HG02943 (cell line): ENCODE measurements around the gene PHIP.
"Not testable (repeated sequence)": the region's sequence is repeated elsewhere in the genome, so short reads cannot be mapped to it uniquely, and the experiment has no call there.

Source experiments
- ATAC-seq: cut with Tn5 transposase; IDR thresholded peaks from one replicate; pipeline ENCODE4 v1.9.1; 2021; ENCODE audit warnings: mild to moderate bottlenecking, low read depth, moderate library complexity; ENCODE audit not compliant: unreplicated experiment

Gene PHIP

DNA sequence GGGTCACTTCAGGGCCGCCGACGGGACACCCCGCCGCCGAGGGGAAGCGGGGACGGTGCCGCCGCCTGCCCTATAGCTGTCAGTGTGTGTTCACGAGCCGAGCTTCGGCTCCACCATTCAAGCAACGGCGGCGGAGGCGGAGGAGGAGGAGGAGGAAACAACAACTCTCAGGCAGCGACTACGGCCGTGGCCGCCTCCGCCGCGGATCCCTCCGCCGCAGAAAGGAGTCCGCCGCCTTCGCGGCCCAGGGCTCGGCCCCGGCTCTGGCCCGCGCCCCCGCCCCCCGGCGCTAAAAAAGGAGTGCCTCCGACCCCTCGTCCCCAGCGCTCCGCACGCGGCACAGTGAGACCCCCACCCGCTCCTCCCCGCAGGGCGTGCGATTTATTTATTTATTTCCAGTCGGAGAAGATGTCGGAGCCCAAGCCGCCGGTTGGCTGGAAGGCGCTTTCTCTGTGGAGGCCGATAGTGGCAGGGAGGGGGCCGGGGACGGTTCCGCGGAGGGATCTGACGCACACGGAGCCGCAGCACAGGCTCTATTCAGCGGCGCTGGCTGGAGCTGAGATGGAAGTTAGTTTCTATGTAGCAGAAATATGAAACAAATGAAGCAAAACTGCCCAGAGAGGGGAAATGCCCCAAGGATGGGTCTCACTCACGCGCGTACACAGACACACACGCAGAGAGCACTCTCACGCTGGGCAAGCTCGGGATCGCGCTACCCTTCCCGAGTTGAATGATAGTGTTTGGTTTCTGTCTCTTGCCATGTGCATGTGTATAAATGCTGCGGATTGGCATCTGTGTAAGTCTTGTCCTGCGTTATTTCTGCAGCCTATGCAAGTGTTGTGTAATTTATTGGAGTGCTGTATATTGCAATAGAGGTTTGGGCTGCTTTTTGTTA, at the start of gene PHIP:
PHIP (minus strand) TSS at position 180 of the 895 bp plus-strand sequence. CDS start 186 bp downstream, outside the sequence.
- ATAC-seq: peak; percentile 72

DNA sequence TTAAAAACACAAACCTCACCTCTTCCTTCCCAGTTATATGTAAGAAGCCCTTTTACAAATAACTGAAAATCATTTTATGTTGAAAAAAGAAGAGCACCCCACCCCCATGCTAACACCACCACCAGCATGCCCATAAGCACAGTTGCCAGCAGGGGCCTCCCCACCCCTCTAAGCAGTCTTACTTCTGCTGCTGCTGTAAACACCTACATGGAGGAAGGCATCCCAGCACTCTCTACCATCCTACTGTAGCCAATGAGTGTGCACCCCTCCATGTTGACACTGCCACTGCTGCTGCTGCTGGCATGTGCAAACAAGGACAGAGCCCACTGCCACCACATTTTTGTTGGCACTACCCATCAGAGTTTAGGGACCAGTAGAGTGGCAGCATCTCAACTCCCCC, 49.6 kb upstream of the PHIP start:
- ATAC-seq: no peak

DNA sequence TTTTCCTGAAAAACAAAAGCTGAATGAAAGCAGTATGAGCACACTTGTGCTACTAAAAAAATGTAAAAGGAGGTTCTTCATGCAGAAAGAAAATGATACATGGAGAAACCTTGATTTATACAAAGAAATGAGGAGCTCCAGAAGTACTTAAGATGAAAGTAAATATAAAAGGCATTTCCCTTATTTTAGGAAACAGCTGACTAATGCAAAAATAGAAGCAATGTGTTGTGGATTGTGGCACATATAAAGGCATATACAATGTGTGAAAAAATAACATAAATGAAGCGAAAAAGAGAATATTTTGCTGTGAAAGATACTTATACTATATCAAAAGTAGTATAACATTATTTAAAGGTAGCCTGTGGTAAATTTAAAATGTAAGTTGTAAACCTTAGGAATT, 41.2 kb upstream of the PHIP start:
- no peak for ATAC-seq

DNA sequence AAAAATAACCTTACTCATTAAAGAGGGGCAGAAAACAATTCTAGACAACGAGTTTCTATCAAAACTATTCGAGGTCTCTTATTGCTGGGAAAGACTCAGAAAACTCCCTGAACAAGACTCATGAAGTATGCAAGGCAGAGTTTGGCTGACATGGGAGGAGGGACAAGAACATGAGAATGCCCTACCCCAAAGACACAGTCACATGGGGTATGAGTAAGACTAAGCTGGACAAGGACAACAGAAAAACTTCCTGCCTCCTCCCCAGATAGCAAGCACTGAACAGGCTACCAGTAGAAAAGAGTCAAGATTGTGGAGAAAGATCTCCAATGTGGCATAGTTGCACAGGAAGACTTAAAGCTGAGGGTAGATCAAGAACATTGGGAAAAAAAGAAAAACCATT, 39.7 kb upstream of the PHIP start:
- no peak for ATAC-seq

DNA sequence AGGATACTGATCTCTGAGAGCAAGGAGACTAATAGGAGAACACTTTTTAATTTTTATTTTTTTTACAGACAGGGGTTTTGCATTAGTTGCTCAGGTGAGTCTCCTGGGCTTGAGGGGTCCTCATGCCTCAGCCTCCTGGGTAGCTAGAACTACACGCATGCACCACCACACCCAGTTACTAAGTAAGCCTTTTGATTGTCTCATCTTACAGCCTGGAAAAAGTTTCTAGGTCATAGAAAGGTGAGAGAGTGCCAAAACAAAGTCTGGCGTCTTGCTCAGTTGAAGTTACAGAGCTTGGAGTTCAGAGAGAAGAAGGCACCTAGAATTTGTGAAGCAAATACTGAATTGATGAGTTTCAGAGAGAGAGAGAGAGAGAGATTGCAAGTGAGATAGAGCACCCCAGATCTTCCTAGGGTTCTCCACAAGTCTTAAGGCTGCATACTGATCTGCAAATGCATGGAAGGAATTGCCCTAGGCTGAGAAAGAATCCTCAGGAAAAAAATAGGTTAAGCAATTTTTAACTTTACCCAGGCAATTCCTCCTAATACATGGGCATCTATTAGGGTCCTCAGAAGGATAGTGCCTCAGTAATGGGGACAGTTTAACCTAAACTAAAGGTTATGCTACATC, 37.6 kb upstream of the PHIP start:
- no peak for ATAC-seq

DNA sequence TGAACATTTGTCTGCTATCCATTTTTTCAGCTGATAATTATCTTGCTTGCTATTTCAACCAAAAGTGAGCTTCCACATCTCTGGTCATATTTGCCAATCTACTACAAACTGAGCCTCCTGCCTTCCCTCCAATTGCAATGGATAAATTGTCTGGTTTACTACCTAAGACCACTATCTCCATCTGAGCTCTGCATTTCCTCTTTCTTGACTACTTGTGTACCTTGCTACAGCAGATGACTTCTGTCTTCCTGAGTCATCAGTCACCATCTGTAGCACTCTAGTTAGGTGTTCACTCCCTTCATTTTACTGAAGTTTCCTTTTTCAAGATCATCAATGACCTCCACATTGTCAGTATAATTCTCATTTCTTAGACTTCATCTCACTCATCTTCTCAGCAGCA, 33.5 kb upstream of the PHIP start:
- no peak for ATAC-seq

DNA sequence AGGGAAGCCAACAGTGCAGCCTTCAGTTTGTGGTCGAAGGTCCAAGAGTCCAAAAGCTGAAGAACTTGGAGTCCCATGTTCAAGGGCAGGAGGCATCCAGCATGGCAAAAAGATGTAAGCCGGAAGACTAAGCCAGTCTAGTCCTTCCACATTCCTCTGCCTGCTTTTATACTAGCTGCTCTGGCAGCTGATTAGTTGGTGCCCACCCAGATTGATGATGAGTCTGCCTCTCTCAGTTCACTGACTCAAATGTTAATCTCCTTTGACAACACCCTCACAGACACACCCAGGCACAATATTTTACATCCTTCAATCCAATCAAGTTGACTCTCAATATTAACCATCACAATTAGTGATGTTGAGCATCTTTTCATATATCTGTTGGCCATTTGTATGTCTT, 23.1 kb upstream of the PHIP start:
- no peak for ATAC-seq

DNA sequence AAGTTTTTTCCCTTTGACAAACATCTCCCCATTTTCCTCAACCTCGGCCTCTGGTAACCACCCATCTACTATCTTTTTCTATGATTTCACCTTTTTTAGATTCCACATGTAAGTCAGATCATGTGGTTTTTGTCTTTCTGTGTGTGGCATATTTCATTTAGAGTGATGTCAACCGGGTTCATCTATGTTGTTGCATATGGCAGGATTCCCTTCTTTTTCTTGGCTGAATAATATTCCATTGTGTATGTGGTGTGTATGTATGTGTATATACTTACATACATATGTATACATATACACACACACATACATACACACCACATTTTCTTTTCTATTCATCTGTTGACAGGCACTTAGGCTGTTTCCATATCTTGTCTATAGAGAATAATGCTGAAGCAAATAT, 22.2 kb upstream of the PHIP start:
- no peak for ATAC-seq

DNA sequence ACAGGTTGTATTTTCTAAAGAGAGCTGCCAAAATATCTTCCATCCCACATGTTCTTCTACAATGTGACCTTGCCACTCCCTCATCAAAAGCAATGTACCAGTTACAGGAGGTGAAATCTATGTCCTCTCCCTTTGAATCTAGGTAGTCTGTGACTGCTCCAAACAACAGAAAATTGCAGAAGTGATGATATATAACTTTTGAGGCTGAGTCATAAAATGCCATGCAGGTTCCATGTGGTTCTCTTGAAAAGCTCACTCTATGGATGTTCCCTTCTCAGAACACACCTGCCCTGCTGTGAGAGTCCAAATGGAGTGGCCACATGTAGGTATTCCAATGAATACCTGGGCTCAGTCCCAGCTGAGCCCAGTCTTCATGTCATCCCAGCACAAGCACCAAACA, 16.9 kb upstream of the PHIP start:
- ATAC-seq: no peak

DNA sequence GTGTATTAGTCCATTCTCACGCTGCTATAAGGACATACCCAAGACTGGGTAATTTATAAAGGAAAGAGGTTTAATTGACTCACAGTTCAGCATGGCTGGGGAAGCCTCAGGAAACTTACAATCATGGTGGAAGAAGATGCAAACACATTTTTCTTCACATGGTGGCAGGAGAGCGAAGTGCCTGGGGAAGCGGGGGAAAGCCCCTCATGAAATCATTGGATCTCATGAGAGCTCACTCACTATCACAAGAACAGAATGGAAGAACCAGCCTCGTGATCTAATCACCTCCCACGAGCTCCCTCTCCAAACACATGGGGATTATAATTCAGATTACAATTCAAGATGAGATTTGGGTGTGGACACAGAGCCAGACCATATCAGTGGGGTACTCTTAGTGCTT, 13.7 kb upstream of the PHIP start:
- ATAC-seq: not testable (repeated sequence)

DNA sequence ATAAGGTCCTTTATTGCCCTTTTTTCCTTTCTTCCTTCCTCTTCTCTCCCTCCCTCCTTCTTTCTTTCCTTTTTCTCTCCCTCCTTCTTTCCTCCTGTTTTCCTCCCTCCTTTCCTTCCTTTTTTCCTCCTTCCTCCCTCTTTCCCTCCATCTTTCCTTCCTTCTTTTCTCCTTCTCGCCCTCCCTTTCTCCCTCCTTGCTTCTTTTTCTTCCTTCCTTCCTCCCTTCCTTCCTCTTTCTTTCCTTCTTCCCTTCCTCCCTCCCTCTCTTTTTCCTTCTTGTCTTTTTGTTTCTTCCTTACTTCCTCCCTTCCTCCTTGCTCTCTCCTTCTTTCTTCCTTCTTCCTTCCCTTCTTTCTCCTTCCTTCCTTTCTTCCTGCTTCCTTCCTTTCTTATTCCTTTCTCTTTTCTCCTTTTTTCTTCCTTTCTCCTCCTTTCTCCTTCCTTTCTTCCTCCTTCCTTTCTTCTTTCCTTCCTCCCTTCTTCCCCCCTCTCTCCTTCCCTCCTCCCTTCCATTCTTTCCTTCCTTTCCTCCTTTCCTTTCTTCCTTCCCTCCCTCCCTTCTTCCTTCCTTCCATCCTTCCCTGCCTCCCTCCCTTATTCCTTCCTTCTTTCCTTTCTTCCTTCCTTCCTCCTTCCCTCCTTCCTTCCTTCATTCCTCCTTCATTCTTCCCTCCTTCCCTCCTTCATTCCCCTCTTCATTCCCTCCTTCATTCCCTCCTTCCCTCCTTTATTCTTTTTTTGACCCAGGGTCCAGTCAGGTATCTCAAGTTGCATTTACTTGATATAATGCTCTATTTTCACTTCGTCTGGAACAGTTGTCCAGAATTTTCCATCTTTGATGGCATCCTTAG, 11.7 kb upstream of the PHIP start:
- ATAC-seq: no peak

DNA sequence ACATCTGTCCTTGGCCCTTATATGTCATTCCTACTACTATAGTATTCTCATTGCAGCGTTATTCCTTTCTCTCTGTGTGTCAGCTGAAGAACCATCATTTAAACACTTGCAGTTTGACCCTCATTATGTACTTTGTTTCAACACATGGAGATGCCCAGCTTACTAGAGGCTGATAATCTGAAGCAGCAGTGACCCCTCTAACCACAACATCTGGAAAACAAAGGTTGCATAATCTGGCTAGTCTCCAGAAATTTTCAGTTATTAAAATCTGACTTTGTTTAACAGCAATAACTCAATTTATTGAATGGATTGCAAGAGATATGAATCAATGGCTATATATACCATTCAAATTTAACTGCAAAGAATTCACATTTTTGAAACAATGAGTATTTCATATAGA, 6.6 kb upstream of the PHIP start:
- no peak for ATAC-seq

DNA sequence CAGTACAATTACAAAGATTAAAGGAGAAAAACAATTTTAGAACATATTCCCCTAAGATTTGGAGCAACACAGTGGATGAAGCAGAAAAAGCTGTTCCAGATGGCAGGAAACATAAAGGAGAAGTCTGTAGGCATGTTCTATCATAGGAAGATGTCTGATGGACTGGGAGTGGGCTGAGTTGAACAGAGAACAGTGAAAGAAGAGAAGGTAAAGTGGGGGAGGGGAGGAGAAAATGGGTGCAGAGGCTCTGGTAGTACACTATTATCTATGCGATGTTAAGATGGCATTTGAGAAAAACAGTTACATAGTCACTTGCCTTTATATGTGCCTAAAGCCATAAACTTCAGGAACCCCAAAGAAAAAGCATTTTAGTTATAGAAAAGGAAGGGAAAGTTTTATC, 4.2 kb upstream of the PHIP start:
- ATAC-seq: no peak

DNA sequence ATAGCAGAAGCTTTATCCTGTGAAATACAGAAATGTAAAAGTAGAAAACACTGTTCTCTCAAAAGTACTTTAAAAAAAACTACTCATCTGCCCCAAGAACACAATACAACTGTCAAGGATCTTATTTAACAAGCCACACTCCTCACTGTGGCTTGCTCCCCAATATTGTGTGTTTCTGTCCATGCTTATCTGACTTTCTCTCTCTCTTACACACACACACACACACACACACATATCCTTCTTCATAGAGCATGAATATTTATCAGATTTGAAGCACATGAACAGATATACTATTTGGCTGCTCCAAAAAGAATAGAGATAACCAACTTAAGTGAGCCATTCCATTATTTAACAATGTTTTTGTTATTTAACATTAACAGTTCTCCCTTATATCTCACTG, 3.6 kb upstream of the PHIP start:
- ATAC-seq: no peak

DNA sequence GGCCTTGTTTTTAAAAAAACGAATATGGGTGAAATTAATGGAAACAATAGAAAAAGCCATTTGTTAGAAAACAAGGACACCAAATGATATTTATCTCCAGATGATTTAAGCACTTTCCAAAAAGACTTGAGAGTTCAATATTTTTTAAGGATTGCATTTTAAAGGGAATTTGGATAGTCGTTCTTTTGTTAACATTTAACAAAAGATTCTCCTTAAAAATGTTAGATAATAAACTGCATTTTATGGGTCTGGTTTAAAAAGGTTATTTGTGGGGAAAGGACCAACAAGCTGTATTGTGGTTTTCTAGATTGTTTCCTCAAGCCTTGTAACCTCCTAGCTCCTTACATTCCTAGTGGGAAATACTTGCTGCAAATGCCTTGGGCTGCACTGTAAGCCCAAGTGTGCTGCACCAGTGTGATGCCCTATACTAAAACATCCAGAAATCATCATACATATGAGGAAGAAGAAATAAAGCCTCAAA, 1.5 kb upstream of the PHIP start:
- ATAC-seq: no peak

DNA sequence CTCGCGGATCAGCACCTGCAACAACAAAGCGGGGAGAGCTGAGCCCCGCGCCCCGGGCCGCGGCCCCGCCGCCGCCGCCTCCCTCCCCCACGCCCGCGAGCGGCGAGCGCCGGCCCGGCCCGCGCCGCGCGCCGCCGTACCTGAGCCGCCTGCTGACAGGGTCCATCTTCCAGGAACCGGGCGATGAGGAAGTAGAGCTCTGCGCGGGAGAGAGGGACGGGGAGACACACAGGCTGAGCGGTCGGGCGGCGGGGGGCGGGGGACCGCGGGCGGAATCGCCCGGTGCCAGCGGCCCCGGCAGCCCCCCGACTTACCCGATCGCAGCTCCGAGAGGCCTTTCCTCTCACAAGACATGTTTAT, 359 bp downstream of the PHIP start:
- peak; percentile 19 for ATAC-seq

DNA sequence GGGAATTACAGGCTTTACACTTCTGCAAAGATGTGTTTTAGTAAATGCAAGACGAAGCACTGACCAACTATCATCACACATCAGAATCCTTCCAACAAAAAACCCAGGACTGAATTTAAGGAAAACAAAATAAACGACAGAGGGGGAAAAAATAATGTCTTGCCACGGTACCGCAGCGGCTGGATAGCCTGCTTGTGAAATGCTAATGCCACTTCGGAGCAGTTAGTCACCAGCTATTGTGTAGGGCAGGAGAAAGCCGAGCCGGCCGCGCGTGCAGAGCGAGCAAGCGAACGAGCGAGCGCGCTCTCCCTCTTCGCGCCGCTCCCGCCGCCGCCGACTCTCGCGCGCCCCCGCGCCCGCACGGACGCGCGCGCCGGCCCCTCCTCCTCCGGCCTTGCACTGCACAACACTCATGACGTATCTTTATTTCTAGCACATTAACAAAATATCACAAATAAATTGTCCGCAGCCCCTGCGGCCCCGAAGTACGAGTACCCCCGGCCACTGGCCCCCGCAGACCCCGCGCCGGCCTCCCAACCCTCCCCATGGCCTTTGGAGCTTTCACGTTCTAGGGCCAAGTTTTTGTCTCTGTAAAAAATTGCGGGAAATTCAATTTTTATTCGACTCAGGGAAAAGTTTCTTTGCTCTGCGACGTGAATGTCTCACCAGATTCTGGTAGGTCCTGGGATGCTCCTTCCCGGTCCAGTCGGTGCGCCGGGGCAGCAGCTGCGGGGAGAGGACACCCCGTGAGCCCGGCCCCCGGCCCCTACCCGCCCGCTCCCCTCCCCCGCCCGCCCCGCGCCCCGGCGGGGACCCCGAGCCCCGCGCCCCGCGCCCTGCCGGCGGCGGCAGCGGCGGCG, 1.0 kb downstream of the PHIP start:
- ATAC-seq: peak; percentile 44

DNA sequence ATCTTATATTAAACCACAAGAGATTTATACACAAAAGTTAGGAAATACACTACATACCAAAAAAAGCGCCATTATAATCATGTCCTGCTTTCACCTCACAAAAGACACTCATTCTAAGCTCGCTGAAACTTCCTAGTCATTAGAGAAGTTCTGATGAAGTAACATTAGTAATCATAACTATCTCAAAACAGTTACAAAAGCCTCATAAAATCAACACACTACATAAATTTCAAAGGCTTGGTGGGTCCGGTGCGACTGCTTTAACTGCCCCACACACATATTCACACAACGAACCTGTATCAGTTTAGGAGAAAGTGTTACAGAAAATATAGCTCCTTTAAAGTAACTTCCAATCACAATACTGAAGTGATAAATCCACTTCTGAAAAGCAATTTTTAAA, 1.9 kb downstream of the PHIP start:
- no peak for ATAC-seq

DNA sequence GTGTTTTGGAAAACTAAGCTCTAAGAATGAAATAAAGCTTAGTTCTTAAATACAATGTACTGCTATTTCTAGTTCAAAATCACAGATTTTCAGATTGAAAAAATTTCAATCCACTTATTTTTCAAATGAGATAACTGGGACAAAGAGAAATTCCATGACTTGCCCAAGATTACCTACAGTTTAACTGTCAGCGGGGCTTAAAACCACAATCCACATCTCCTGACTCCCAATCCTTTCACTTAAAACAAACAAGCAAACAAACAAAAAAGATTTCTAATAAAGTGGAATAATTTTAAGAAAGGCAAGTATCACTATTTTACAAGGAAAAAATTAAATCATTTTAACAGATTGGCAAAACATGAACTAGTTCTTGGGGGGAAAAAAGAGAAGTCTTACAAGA, 4.2 kb downstream of the PHIP start:
- ATAC-seq: no peak

DNA sequence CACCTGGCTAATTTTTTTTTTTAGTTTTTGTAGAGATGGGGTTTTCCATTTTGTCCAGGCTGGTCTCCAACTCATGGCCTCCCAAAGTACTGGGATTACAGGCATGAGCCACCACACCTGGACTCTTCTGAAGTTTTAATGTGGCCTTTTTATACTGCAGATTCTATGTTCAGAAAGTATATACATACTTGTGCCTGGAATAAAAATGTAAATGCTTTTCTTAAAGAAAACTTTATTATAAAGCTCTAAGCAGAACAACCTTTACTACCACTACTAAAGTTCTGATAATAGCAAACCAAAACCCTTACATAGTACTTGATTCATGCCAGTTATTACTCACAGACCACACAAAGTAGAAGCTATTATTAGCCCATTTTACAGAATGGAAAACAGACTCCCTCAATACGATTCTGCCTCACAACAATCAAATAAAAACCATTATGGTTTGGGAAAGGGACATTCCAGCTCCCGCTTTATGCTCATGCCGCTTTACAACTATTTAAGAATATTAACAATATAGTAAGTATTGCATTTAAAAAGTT, 5.3 kb downstream of the PHIP start:
- ATAC-seq: no peak
